ENCODE data around the gene LAMA3. TPM values are rescaled to one million over a fixed set of nuclear protein-coding genes. Genes with fewer than 3 reads are reported as not detected.

Gene LAMA3
- total RNA-seq, 1 experiment from 2014 or later: 5.6 TPM

GRCh38 chr18:23837591-23837990 lies 148.3 kb downstream of the LAMA3 start:
- Histone ChIP-seq H3K36me3 (ENCODE audit: control insufficient read depth in 1 of 2, insufficient read depth in 2 of 2, low read length in 2 of 2) (no peaks in the 10 kb centered on the region), H3K4me3 (replicated peaks in 1 of 2; ENCODE audit: low read depth in 1 of 2, low read length in 2 of 2) (no peak overlapping the region), H3K4me2 (ENCODE audit: low read length) (no peak overlapping the region), H2AFZ (ENCODE audit: low read depth, low read length, poor library complexity, severe bottlenecking) (no peak overlapping the region), H3K27ac (ENCODE audit: low read depth, low read length) (no peak overlapping the region), H3K9ac (ENCODE audit: low read length) (no peak overlapping the region), H4K20me1 (ENCODE audit: insufficient read depth) (no peaks in the 10 kb centered on the region), H3K4me1 (ENCODE audit: control insufficient read depth in 1 of 2, insufficient read depth in 2 of 2, low read length in 2 of 2) (no peaks in the 10 kb centered on the region), H3K27me3 (ENCODE audit: insufficient read depth, low read length) (no peaks in the 10 kb centered on the region), H3K79me2 (ENCODE audit: insufficient read depth, low read length) (no peaks in the 10 kb centered on the region), H3K9me3 (ENCODE audit: control insufficient read depth in 1 of 2, insufficient read depth in 1 of 2, low read depth in 1 of 2, low read length in 2 of 2) (no peaks in the 10 kb centered on the region), H3K9me2 (ENCODE audit: insufficient read depth) (no peaks in the 10 kb centered on the region)
- intact Hi-C loops (cut with micrococcal nuclease): no loop called here
- ChIA-PET CTCF (no interaction called here), RAD21 (ENCODE audit: low non-redundant PET in 1 of 2, low total read pairs in 2 of 2, uncharacterized antibody in 2 of 2, unreplicated experiment in 2 of 2) (no interaction called here), POLR2A (interaction anchor here (1.0 kb wide), 1 partner anchor 23 kb away, joined by 3 read pairs; no protein-coding TSS in a partner anchor)
- BruUV-seq (replicated peaks): no TSS peak
- DNase-seq (ENCODE audit: low read depth, low spot score) (no peak), ATAC-seq (no peak)
- TF ChIP-seq ZFX (IDR thresholded peaks at IDR 0.05) (no peak), YY1 (IDR thresholded peaks at IDR 0.05; ENCODE audit: extremely low read depth, insufficient replicate concordance, low read depth, low read length) (no peak), SRF (IDR thresholded peaks at IDR 0.05; ENCODE audit: low read depth) (no peak), SP1 (IDR thresholded peaks at IDR 0.05; ENCODE audit: low read depth) (no peak), TCF7L2 (IDR thresholded peaks at IDR 0.05; ENCODE audit: borderline replicate concordance, extremely low read depth, insufficient read depth, insufficient read length) (no peak), POLR2A (IDR thresholded peaks at IDR 0.05; ENCODE audit: borderline replicate concordance, extremely low read depth, insufficient read depth, insufficient read length) (no peak), CTCF (IDR thresholded peaks at IDR 0.05 in 2 of 3, conservative IDR thresholded peaks at IDR 0.05 in 1 of 3; ENCODE audit: borderline replicate concordance in 1 of 3, insufficient read depth in 1 of 3, low read depth in 2 of 3, low read length in 2 of 3) (no peak), JUND (IDR thresholded peaks at IDR 0.05) (no peak), EZH2 (IDR thresholded peaks at IDR 0.05) (no peak), CEBPB (IDR thresholded peaks at IDR 0.05; ENCODE audit: low read depth) (no peak), CBX3 (IDR thresholded peaks at IDR 0.05; ENCODE audit: low read depth) (no peak), MAX (IDR thresholded peaks at IDR 0.05) (no peak), ELF1 (IDR thresholded peaks at IDR 0.05; ENCODE audit: borderline replicate concordance, low read depth) (no peak), ZNF274 (IDR thresholded peaks at IDR 0.05; ENCODE audit: low read depth, low read length) (no peak), ATF3 (IDR thresholded peaks at IDR 0.05) (no peak), RAD21 (IDR thresholded peaks at IDR 0.05; ENCODE audit: low read depth) (no peak), EZH2phosphoT487 (IDR thresholded peaks at IDR 0.05; ENCODE audit: borderline replicate concordance) (no peak), EGR1 (IDR thresholded peaks at IDR 0.05; ENCODE audit: low read depth) (no peak), SIN3A (IDR thresholded peaks at IDR 0.05; ENCODE audit: low read depth) (no peak), ZBTB33 (IDR thresholded peaks at IDR 0.05; ENCODE audit: extremely low read depth, insufficient replicate concordance, low read length) (no peak)

Data from HCT116 (cell line).